IgD-negative memory B cell (primary cell): ENCODE measurements around the gene SYK. TPM values are rescaled to one million over a fixed set of nuclear protein-coding genes. Genes with fewer than 3 reads are reported as not detected.
A peak's percentile ranks its signal among the peaks of the same experiment; 100 is the strongest.
"Not testable (repeated sequence)": the region's sequence is repeated elsewhere in the genome, so short reads cannot be mapped to it uniquely, and the experiment has no call there.

Experiments used
- H3K27ac Mint-ChIP-seq, 3 donors: one replicate each; pipeline ENCODE4 v1.8.0; 2020 to 2022; ENCODE audit warnings: mild to moderate bottlenecking in 3 of 3, mixed read lengths in 3 of 3, moderate library complexity in 1 of 3
- H3K27me3 Mint-ChIP-seq: one replicate; pipeline ENCODE4 v1.8.0; 2021; ENCODE audit warnings: mixed read lengths
- H3K36me3 Mint-ChIP-seq: one replicate; pipeline ENCODE4 v1.8.0; 2020; ENCODE audit warnings: mild to moderate bottlenecking, mixed read lengths
- H3K4me1 Mint-ChIP-seq, 3 donors: one replicate each; pipeline ENCODE4 v1.8.0; 2020 to 2022; ENCODE audit warnings: mixed read lengths in 3 of 3, mild to moderate bottlenecking in 1 of 3
- H3K4me3 Mint-ChIP-seq, 4 donors: one replicate each; pipeline ENCODE4 v1.8.0; 2020 to 2022; ENCODE audit warnings: mild to moderate bottlenecking in 4 of 4, mixed read lengths in 4 of 4, moderate library complexity in 3 of 4
- H3K9me3 Mint-ChIP-seq, 3 donors: one replicate each; pipeline ENCODE4 v1.8.0; 2020 to 2021; ENCODE audit warnings: mixed read lengths in 3 of 3, mild to moderate bottlenecking in 1 of 3
- polyA plus RNA-seq: library from polyadenylated mRNA; unstranded; fragments of 300-500 nt; fragmentation: Illumina TruSeq; gene quantifications from one replicate; pipeline ENCODE4 v1.2.3, GENCODE V29; 2021

Gene SYK
- polyA plus RNA-seq, result 314 TPM

DNA sequence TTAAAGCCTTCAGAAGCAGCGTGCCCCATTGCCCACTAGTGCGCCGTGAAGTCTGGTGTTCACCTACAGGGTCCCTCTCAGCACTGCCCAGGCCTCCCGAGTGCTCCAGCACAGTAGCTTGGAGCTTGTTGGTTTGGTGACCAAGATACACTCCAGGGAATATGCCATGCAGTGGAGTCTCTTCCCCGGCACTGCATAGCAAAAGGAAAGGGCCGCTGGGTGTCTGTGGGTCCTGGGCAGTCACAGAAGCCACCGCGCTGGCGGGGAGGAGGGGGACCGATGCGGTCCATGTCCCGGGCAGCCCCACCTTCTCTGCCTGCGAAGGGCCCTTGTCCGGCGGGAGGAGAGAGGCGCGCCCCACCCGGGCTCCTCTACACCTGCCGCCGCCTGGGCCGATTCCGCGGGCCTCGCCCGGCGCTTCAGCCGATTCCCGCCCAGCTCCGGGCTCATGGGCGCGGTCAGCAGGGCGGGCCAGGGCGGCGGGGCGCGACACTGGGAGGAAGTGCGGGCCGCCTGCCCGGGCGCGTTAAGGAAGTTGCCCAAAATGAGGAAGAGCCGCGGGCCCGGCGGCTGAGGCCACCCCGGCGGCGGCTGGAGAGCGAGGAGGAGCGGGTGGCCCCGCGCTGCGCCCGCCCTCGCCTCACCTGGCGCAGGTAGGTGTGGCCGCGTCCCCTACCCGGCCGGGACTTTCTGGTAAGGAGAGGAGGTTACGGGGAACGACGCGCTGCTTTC lies at the start of gene SYK:
TSS of gene SYK (plus strand) at position 579 of the 732 bp plus-strand sequence. CDS start 42,080 bp downstream, outside the sequence.
- Mint-ChIP-seq H3K27me3 (no peaks in the 10 kb centered on the region), H3K4me3 (peak within 1 kb of the TSS; percentile 95 to 97 (median 96)), H3K9me3 (peaks cover 0 to 1% (median 0%) of the 10 kb centered on the region in 3 donors), H3K36me3 (peaks cover 4% of the 10 kb centered on the region), H3K27ac (peak within 1 kb of the TSS; percentile 82 to 94 (median 93)), H3K4me1 (peaks cover 52 to 61% (median 57%) of the 10 kb centered on the region in 3 donors)

DNA sequence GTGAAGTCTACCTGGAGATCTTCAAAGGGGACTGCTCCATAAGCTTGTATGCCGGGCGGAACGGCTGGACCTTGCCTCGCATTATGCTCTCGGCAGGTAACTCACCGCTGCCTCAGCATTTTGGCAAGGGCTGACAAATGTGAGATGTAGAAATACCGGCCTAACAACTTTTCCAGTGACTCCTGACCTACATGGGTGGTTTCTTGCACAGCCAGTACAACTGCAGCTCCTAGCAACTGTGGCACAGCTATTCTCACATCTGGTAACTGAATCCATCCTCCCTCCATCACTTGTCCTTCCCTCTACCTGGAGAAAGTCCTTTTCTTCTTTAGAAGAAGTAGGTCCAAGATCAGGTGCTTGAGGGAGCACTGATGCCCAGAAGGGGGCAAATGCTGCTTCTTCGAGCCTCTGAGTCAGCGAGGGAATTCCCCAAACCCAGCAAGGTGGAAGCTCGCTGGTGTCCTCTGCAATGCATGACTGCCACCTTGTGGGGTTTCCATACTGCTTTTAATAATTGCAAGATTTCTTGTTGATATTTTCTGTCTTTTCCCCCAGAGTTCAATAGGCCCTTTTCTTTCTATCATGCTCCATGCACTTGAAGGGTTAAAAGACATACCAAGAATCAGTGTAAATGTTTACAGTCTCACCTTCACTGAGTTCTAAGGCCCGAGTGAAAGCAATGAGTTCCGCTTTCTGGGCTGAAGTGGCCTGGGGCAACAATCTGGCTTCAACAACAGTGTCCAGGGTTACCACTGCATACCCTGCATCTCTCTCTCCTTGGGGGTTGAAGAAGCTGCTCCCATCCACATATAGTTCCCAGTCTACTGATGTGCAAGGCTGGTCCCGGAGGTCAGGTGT lies 45.9 kb upstream of the SYK start:
- peak overlapping the region in 1 of 3 donors; percentile 94 for H3K27ac Mint-ChIP-seq
- H3K36me3 Mint-ChIP-seq, H3K9me3 Mint-ChIP-seq, H3K4me1 Mint-ChIP-seq, H3K4me3 Mint-ChIP-seq, H3K27me3 Mint-ChIP-seq: not testable (repeated sequence)

DNA sequence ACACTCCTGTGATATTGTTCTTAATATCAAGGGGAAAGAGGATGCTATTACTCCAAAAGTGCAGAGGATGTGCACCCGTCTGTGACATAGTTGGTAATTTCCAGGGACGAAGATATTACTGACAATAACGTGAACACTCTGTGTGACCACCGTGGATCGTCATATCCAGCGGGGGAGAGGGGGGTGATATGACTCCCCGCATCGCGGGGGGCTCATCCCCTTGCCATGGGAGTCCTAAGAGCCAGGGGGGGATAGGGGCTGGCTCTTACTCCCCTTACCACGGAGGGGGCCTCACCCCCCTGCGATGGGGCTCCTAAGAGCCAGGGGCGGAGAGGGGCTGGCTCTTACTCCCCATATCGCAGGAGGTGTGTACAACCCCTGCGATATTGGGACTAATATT lies 41.0 kb upstream of the SYK start:
- H3K27ac Mint-ChIP-seq, H3K36me3 Mint-ChIP-seq, H3K27me3 Mint-ChIP-seq, H3K4me1 Mint-ChIP-seq, H3K4me3 Mint-ChIP-seq, H3K9me3 Mint-ChIP-seq: not testable (repeated sequence)

DNA sequence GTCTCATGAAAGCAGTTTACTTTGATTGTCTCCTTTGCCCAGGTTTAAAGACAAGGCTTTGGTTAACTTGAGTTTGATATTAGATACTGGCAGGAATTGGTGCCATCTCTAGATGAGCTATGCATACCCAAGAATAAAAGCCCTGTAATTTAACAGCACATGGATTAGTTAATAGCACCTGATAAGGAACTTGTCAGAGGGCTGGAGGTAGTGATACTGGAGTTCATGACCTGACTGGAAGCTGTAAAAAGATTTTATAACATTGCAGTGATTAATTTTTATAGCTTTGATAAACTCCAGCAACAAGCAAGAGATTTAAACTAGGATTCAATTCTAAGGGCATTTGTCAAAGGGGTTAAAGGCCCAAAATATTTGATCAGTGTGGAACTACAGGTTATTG lies 34.9 kb upstream of the SYK start:
- no peaks in the 10 kb centered on the region for H3K9me3 Mint-ChIP-seq
- H3K36me3 Mint-ChIP-seq, result no peaks in the 10 kb centered on the region
- peak overlapping the region in 1 of 3 donors; percentile 5 for H3K27ac Mint-ChIP-seq
- H3K4me1 Mint-ChIP-seq, result peaks cover 24 to 27% (median 25%) of the 10 kb centered on the region in 3 donors
- no peak overlapping the region for H3K4me3 Mint-ChIP-seq
- H3K27me3 Mint-ChIP-seq, result no peaks in the 10 kb centered on the region

DNA sequence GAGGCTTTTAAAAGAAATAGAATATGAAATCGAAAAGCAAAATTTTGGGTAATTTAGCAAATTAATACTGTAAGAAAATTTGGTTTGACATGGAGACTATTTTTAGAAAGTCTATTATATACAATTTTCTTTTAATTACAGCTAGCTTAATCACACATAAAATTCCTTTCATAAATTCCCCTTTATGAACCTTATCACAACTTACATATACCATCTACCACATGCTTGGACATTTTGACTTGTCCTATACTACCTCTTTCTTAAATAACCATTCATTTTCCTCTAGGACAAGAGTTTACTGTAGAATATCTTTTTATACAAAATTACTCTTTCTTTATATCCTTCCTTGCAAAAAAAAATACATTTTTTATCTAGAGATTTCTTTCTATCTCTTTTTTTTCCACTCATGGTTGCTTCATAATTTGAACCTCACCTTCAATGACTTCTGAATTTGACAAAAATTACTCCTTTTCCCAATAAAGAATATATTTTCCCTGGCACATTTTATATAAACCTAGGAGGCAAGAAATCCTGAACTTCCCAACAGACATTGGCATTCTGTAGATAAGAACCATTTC lies 34.0 kb upstream of the SYK start:
- Mint-ChIP-seq H3K36me3 (no peaks in the 10 kb centered on the region), H3K27ac (no peak overlapping the region), H3K4me3 (no peak overlapping the region), H3K9me3 (no peaks in the 10 kb centered on the region), H3K27me3 (no peaks in the 10 kb centered on the region), H3K4me1 (peaks cover 29 to 31% (median 30%) of the 10 kb centered on the region in 3 donors)

DNA sequence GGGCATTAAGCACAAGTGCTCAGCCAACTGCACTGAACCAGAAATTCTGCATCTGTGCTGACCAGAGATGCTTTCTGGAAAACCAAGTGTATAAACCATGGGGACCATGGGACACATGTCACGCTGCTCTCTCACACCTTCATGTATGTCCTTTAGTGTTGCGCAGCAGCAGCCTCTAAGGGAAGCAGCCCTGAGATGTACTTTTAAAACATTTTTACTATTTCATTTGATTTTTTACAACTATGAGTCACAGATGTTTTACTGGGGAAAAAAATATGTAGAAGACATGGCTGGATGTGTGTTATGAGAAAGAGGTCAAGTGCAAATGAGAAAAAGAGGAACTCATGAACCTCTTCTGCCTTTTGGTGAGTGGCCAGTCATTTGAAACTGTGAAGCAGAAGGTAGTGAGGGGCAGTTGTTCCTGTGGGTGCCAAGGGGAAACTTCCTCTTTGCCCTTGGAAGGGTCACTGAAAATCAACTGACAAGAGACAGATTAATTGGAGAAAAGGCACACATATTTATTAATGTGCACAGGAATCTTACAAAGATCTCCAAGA lies 31.4 kb upstream of the SYK start:
- Mint-ChIP-seq H3K4me1 (peaks cover 52 to 55% (median 53%) of the 10 kb centered on the region in 3 donors), H3K27ac (peak overlapping the region; percentile 6 to 42 (median 20)), H3K4me3 (peak overlapping the region in 2 of 4 donors; percentile 64 to 79), H3K9me3 (no peaks in the 10 kb centered on the region), H3K36me3 (no peaks in the 10 kb centered on the region), H3K27me3 (no peaks in the 10 kb centered on the region)

DNA sequence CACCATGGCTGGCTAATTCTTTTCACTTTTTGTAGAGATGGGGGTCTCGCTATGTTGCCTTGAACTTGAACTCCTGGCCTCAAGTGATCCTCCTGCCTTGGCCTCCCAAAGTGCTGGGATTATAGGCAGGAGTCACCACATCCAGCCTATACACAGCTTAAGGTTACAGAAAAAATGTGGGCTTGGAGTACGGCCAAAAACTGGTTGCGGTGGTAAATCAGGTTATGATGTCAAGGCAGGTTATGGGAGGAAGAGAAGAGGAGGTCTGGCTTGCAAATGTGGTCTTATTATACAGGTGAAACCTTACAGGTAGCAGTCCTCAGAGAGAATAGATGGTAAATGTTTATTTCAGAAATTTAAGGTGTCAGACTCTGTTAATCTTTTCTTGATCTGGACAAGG lies 30.7 kb upstream of the SYK start:
- Mint-ChIP-seq H3K27ac (peak overlapping the region; percentile 6 to 53 (median 18)), H3K27me3 (no peaks in the 10 kb centered on the region), H3K9me3 (no peaks in the 10 kb centered on the region), H3K4me3 (no peak overlapping the region), H3K4me1 (peaks cover 53 to 55% (median 53%) of the 10 kb centered on the region in 3 donors), H3K36me3 (no peaks in the 10 kb centered on the region)

DNA sequence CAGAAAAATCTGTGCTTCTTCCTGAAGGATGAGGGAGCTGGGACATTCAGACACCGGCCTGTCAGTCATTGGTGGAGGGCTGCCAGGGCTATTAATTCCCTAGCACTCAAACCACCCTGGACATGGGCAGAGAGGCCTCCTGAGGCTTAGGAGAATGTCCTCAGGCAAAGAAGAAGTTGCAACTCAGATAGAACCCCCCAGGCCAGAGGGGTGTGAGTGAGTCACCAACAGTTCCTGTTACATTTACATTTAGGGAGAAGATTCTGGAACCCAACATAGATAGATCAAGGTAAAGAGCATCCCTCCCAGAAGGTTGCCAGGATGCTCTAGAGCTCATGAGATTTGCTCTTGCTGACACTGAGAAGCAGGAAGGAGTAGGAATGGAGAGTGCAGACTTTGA lies 29.2 kb upstream of the SYK start:
- H3K27ac Mint-ChIP-seq, result peak overlapping the region in 2 of 3 donors; percentile 6 to 66

DNA sequence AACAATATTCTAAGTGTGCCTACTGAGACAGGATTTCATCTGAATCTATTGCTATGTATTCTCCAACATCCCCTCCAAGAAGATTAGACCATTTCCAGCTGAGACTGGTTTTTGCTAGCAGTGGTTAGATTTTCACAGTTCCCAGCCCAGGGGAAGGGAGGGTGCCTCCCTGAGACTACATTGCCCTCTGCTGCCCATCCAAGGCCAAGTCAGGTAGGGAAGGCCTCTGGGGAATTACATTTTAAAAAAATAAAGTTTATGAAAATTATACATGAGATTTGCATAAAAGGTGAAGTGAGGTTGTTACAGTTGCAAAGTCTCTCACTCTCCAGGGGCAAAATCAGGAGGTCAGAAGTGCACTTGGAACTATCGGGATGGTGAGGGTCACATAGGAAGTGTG lies 28.0 kb upstream of the SYK start:
- peak overlapping the region in 3 of 4 donors; percentile 11 to 84 (median 77) for H3K4me3 Mint-ChIP-seq
- H3K36me3 Mint-ChIP-seq, result no peaks in the 10 kb centered on the region
- no peaks in the 10 kb centered on the region for H3K27me3 Mint-ChIP-seq
- H3K4me1 Mint-ChIP-seq, result peaks cover 48 to 53% (median 49%) of the 10 kb centered on the region in 3 donors
- peak overlapping the region; percentile 26 to 95 (median 76) for H3K27ac Mint-ChIP-seq
- no peaks in the 10 kb centered on the region for H3K9me3 Mint-ChIP-seq

More for the DNA sequence above, 29.2 kb upstream of the SYK start:
- Mint-ChIP-seq H3K36me3 (no peaks in the 10 kb centered on the region), H3K9me3 (no peaks in the 10 kb centered on the region), H3K4me1 (peaks cover 53 to 55% (median 53%) of the 10 kb centered on the region in 3 donors), H3K4me3 (peak overlapping the region in 1 of 4 donors; percentile 49), H3K27me3 (no peaks in the 10 kb centered on the region)

DNA sequence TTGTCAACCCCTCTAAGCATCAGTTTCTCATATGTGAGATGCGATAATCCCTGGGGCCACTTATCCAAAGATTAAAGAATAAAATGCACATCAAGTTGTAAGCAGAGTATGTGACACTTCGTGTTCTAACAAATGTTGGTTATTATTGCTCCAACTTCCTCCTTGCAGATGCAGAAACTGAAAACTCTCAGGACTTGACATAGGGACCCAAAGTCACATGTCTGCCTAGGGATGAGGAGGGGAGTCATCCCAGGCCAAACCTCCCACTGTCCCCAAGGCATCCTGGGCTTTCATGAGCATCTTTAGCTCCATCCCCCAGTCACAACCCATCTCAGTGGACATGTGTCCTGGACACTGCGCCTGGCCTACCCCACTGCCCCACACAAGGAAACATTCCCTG lies 27.5 kb upstream of the SYK start:
- Mint-ChIP-seq H3K27ac (peak overlapping the region; percentile 26 to 95 (median 83)), H3K9me3 (no peaks in the 10 kb centered on the region)

DNA sequence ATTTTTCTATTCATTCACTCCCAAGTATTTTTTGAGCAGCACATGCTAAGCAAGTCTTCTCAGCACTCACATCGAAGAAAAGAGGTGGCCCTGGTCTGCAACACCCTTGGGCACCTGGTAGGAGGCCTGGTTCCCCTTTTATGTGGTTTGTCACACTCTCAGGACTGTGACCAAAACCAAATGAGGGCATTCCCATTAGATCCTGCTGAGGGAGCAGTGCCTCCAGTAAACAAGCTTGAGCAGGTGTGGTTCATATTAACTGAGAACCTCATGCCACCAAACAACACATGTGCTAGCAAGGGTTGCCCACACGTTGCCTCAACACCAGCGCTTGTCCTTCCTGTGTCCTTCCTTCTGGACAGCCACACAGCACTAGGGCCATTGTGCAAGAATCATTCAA lies 26.9 kb upstream of the SYK start:
- Mint-ChIP-seq H3K4me1 (peaks cover 38 to 48% (median 47%) of the 10 kb centered on the region in 3 donors), H3K27ac (peak overlapping the region; percentile 26 to 95 (median 83)), H3K4me3 (peak overlapping the region; percentile 11 to 84 (median 50)), H3K36me3 (no peaks in the 10 kb centered on the region), H3K9me3 (no peaks in the 10 kb centered on the region), H3K27me3 (no peaks in the 10 kb centered on the region)

More for the DNA sequence above, 27.5 kb upstream of the SYK start:
- peak overlapping the region; percentile 11 to 84 (median 59) for H3K4me3 Mint-ChIP-seq
- H3K4me1 Mint-ChIP-seq, result peaks cover 44 to 53% (median 48%) of the 10 kb centered on the region in 3 donors
- H3K27me3 Mint-ChIP-seq, result no peaks in the 10 kb centered on the region
- no peaks in the 10 kb centered on the region for H3K36me3 Mint-ChIP-seq

DNA sequence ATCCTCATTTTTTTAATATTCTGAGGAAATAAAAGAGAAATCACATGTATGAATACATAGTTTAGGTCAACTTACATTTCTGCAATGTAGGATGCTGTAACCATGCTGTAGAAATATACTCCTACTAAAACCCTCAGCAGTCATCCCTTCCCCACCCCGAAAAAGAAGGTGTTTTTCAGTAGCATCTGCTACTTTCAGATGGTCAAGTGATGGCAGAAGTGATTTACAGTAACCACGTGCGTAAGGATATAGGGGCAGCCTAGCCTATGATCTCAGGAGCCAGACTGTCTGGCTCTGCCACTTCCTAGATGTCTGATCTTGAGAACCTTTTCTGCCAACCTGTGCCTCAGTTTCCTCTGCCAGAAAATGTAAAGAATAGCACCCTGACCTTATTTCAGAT lies 26.0 kb upstream of the SYK start:
- H3K27ac Mint-ChIP-seq, result peak overlapping the region in 1 of 3 donors; percentile 53
- no peak overlapping the region for H3K4me3 Mint-ChIP-seq
- H3K36me3 Mint-ChIP-seq, result no peaks in the 10 kb centered on the region
- H3K27me3 Mint-ChIP-seq, result no peaks in the 10 kb centered on the region
- no peaks in the 10 kb centered on the region for H3K9me3 Mint-ChIP-seq
- peaks cover 30 to 40% (median 38%) of the 10 kb centered on the region in 3 donors for H3K4me1 Mint-ChIP-seq

DNA sequence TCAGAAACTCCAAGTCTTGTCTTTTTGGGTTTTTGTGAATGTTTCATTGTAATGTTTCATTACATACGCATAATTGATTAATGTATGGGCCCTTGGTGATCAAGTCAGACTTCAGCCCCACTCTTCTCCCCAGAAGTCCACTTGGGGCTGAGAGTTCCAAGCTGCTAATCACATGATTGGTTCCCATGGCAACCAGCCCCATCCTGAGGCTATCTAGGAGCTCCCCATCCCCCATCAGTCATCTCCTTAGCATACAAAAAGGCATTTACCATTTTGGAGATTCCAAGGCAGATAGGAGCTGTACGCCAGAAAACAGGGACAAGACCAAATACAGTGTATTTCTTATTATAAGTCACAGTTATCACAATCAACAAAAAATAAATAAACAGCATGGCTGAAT lies 22.9 kb upstream of the SYK start:
- no peaks in the 10 kb centered on the region for H3K9me3 Mint-ChIP-seq
- H3K27ac Mint-ChIP-seq, result no peak overlapping the region
- H3K36me3 Mint-ChIP-seq, result no peaks in the 10 kb centered on the region
- no peaks in the 10 kb centered on the region for H3K27me3 Mint-ChIP-seq
- peaks cover 23 to 40% (median 24%) of the 10 kb centered on the region in 3 donors for H3K4me1 Mint-ChIP-seq
- H3K4me3 Mint-ChIP-seq, result no peak overlapping the region

DNA sequence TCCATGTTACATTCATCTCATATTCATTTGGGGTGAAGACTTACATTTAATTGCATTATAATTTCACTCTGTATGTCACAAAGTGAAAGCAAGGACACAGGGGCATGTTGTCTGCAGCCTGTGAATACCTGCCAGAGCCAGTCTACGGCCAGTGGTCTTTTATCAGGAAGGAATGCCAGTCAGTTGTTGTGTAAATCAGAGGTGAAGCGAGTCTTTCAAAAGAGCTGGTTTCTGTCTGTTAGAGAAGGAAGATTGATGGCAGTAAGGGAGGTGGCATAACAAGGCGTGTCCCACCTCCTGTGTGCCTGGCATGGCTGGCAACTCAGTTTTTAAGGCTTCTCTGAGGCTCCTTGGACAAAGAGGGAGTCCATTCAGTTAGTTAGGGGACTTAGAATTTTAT lies 18.1 kb upstream of the SYK start:
- Mint-ChIP-seq H3K4me3 (no peak overlapping the region), H3K27ac (peak overlapping the region in 1 of 3 donors; percentile 44), H3K27me3 (no peaks in the 10 kb centered on the region), H3K9me3 (no peaks in the 10 kb centered on the region), H3K4me1 (peaks cover 10 to 34% (median 13%) of the 10 kb centered on the region in 3 donors), H3K36me3 (no peaks in the 10 kb centered on the region)

DNA sequence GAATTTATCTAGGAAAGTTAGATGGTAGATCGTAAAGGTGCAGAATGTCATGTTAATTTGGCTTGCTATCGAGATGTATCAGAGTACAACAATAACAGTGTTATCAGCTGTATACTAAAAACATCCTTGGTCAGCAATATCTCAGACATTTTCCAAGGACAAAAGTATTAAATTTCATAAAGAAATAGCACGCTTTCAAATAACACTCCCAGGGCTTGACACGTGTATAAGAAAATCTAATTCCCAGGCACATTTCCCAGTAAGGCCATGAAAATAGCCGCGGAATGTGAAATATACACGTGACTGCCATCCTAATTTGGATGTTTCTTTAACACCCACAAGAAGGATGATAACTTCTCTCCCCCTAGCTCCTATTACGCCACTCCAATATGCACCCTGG lies 17.7 kb upstream of the SYK start:
- no peaks in the 10 kb centered on the region for H3K27me3 Mint-ChIP-seq
- H3K36me3 Mint-ChIP-seq, result no peaks in the 10 kb centered on the region
- H3K4me1 Mint-ChIP-seq, result peaks cover 14 to 38% (median 17%) of the 10 kb centered on the region in 3 donors
- H3K27ac Mint-ChIP-seq, result peak overlapping the region in 1 of 3 donors; percentile 44
- H3K4me3 Mint-ChIP-seq, result no peak overlapping the region
- no peaks in the 10 kb centered on the region for H3K9me3 Mint-ChIP-seq
